Activated CD4-positive, CD25-positive, alpha-beta regulatory T cell treated with anti-CD3 and anti-CD28 coated beads, Interleukin-2, amount 50 U/mL, for 24 hours (primary cell): ENCODE measurements around the gene COG1.

ENCODE experiments used
- ATAC-seq, 2 donors: fragments of 150-1000 bp; cut with Tn5 transposase; one replicate each; pipeline ENCODE4 v1.10.0; 2021; ENCODE audit warnings: mild to moderate bottlenecking in 1 of 2, moderate library complexity in 1 of 2

Gene COG1

DNA sequence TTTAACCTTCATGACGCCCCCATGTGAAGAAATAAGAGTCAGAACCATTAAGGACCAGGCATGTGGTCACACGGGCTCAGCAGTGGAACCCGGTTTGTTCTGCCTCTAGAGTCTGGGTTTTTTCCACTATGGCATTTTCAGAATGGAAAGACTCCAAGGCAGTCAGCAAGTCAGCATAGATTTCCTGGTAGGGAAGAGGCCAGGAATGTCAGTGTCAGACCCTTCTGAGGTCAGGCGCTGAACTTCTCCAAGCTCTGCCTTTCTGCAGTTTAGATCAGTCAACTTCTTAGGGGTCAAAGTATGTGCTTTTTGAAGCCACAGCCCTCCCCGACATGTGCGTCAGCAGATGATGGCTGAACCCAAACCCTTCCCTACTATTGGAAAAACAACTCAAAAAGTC, 24.2 kb upstream of the COG1 start:
- ATAC-seq: no peak

DNA sequence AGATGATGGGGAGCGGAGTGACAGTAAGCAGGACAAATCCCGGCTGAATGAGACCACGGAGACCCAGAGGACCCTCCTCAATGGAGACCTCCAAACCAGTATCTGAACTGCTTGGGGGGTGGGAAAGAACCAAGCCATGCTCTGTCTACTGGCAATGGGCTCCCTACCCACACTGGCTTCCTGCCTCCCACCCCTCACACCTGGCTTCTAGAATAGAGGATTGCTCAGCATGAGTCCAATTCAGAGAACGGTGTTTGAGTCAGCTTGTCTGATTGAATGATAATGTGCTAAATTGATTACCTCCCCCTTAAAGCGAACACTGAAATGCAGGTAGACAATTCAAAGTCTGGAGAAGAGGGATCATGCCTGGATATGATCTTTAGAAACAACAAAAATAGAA, 22.5 kb upstream of the COG1 start:
- no peak for ATAC-seq

DNA sequence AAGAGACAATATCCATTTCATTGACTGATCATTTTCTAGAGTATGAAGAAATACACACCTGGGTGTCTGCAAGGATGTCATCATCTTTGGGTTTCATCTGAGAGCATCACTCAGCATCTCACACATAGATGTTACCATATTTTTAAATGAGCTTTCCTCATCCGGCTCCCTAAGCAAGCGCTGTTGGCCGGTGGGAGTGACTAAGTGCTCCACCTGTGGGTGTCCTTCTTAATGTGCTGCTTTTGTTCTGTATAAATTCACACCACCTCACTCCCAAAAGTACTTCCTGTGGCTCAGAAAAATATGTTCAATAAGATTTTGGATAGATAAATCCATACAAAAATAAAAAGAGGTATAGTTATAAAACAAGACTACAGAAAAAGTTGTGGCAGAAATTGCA, 20.6 kb upstream of the COG1 start:
- no peak for ATAC-seq

DNA sequence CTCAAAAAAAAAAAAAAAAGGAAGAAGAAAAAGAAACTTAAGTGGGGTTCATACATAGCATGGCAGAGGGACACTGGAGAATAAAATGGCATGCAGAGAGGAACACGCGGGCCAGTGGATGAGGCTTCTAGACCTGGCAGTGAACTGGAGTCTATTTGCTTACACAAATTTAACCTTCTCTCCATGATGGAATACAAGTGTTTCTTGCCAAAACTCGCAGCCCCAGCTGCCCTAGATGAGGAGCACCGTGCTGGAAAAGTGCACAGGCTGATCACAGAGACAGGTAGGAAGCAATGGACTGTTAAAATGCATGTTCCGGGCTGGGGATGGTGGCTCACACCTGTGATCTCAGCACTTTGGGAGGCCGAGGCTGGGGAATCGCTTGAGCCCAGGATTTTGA, 18.7 kb upstream of the COG1 start:
- no peak for ATAC-seq

DNA sequence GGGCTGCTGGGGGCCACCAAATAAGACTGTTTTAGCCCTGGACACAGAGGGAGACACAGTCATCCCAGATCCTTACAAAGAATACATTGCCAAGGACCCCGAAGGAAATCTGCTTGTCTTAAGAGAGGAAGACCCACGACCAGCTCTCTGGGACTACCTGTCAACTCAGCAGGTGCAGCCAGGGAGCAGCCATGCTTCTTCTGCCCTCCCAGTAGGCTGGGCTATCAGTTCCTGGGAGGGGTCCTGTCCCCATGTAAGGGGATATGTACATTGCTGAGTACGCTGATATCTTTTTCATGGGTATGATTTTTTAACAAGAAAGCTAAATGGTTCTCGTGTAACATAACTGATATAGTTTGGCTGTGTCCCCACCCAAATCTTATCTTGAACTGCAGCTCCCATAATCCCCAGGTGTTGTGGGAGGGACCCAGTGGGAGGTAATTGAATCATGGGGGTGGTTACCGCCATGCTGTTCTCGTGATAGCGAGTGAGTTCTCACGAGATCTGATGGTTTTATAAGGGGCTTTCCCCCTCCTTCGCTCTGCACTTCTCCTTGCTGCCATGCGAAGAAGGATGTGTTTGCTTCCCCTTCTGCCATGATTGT, 16.8 kb upstream of the COG1 start:
- ATAC-seq: no peak

DNA sequence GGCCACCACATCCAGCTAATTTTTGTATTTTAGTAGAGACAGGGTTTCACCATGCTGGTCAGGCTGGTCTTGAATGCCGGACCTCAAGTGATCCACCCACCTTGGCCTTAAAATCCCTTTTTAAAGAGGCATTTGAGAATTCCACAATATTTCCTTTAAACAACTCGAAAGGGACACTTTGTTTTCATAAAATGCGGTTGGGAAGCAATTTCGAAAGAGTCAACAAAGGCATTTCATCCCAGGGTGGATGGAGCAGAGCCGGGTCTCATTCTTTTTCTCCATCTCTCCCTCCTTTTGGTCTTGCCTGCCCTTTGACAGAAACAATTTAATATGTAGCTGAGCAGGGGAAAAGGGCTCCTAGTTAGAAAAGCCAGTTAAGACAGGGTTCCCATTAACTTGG, 13.5 kb upstream of the COG1 start:
- no peak for ATAC-seq

DNA sequence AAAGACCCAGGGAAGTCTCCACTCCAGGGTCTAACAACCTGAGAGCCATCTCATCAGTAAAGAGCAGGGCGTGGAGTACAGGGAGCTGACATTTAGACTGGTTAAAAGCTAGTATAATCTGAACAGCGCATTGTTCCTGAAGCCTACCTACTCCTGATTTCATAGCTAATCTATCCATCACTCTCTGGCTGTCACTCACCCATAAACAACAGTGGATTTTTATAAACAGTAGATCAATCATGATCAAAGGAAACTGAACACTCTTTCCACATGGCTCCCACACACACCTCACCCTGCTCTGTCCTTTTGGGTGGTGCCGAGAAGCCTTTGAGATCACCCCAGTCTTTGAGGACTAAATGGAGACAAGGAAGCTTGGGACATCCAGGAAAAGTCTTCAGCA, 13.0 kb upstream of the COG1 start:
- ATAC-seq: no peak

DNA sequence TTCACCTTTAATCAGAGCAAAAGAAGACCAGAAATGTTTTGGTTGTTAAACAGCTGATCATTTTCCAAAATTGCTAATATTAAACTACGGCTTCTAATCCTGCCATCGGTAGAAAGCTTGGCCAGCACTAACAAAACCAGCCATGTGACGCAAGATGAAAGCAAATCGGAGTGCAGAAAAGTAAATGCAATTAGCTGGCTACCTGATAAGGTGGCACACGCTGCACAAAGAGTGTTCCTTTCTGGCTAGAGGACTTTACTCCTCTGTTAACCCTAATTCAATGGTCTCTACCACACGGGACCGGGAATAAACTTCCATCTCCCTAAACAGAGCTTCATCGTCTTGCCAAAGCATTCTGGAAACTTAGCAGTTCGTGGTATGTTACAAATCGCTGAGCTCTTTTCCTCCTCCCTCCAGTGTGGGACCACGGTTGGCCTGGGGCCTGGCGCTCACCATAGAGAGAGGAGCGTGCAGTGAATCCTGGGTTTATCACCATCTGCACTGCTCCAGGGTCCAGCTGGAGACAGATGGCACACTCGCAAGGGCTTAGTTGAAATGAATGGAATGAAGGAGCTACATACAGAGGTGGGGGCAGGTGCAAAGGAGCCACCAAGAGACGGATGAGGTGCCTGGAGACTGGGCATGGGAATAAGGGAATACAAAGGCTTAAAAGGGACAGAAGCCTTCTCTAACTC, 10.1 kb upstream of the COG1 start:
- ATAC-seq: no peak

DNA sequence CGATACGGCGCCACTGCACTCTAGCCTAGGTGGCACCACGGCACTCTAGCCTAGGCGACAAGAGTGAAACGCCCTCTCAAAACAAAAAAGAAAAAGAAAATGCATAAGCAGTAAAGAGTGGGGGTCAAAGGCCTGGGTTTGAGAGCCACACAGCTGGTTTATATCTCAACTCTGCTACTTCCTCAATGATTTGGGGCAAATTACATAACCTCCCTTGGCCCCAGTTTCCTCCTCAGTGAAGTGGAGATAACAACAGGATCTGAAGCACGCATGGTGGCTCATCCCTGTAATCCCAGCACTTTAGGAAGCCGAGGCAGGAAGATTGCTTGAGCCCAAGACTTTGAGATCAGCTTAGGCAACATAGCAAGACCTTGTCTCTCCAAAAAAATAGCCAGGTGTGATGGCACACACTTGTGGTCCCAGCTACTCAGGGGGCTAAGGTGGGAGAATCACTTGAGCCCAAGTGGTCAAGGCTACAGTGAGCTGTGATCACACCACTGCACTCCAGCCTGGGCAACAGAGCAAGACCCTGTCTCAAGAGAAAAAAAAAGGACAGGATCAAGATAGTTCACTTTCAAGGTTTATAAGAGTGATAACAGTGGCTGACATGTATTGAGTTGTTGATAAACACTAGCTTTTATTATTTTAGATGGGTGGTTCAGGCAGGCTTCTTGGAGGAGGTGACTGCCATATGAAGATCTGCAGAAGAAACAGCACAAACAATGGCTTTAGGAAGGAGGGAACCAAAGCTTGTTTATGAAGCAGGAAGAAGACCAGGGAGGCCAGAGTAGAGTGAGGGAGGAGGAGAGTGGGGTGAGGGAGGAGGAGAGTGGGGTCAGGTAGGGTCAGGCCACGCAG, 8.5 kb upstream of the COG1 start:
- no peak for ATAC-seq

DNA sequence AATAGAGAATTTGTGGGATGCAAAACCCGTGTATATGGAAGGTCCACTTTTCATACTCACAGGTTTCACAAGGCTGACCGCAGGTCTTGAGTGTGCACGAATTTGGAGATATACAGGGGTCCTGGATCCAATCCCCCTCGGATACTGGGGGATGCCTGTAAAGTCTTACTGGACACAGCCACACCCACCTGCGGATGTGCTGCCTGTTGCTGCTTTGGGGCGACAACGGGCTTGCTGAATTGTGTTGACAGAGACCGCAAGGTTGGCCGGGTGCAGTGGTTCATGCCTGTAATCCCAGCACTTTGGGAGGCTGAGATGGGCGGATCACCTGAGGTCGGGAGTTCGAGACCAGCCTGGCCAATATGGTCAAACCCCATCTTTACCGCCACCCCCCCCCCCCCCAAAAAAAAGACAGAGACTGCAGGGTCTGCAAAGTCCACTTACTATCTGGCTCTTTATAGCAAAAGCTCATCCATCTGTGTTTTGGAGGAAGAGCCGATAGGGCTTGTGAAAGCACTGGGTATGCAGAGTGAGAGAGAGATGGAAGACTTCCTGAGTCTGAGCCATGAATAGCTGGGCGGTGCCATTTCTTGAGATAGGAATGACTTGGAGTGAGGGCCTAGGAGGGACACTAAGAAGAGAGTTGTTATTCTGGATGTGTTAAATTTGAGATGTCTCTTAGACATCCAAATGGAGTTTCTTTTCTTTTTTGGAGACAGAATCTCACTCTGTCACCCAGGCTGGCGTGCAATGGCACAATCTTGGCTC, 6.4 kb upstream of the COG1 start:
- no peak for ATAC-seq

DNA sequence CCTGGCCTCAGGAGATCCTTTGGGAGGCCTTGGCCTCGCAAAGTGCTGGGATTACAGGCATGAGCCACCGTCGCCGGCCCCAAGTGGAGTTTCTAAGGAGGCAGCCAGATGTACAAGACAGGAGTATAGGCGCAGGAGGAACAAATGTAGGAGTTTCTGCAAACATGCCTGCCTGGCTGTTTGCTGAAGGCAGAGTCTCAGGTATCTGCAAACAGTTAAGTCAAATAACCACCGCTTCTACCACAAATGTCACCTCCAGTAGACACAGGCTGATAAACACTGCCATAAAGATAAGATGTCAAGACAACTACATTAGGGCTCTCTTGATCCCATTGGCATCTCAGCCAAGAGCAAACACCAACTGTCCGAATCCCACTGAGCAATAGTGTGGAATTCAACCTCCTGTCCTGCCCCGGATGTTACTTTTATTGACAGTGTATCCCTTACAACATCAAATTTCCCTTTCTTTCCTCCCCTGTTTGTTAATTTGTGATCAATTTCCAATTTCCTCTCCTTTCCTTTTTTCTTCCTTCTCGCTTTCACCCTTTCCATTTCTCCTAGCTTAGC, 5.6 kb upstream of the COG1 start:
- no peak for ATAC-seq

DNA sequence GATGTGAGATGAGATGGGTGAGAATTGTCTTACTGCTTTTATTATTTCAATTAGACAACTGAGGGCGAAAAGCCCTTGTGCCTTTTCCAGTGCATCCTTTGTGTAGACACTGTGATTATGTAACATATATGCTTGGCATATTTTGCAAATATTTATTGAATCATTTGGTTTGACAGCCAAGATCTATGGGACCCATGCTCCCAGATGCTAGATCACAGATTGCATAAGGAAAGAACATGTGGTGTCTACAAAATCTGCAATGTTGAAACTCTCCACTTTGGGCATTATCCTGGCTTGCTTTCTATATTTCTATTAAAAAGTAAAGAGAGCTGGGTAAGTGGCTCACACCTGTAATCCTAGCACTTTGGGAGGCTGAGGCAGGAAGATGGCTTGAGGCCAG, 4.8 kb upstream of the COG1 start:
- ATAC-seq: no peak

DNA sequence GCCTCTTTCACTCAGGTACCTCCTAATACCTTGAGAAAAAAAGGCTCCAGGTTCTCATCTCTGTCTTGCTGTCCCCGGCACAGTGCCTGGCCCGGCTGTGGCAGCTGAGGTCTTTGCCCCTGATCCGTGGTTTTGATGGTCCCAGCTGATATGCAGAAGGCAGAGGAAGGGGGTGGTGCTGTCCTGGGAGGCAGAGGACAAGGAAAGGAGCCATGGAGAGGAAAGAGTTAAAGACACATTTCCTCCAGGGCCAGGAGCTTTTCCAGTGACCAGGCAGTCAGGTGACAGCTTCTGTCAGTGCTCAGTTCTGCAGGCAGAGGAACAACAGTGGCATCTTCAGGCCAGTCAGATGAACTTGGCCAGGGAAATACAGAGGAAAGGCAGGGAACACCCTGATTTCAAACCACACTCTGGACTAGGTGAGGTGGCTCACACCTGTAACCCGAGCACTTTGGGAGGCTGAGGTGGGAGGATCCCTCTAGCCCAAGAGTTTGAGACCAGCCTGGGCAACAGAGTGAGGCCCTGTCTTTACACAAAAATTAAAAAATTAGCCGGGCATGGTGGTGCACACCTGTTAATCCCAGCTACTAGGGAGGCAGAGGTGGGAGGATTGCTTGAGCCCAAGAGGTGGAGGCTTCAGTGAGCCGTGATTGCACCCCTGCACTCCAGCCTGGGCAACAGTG, 3.3 kb upstream of the COG1 start:
- no peak for ATAC-seq

DNA sequence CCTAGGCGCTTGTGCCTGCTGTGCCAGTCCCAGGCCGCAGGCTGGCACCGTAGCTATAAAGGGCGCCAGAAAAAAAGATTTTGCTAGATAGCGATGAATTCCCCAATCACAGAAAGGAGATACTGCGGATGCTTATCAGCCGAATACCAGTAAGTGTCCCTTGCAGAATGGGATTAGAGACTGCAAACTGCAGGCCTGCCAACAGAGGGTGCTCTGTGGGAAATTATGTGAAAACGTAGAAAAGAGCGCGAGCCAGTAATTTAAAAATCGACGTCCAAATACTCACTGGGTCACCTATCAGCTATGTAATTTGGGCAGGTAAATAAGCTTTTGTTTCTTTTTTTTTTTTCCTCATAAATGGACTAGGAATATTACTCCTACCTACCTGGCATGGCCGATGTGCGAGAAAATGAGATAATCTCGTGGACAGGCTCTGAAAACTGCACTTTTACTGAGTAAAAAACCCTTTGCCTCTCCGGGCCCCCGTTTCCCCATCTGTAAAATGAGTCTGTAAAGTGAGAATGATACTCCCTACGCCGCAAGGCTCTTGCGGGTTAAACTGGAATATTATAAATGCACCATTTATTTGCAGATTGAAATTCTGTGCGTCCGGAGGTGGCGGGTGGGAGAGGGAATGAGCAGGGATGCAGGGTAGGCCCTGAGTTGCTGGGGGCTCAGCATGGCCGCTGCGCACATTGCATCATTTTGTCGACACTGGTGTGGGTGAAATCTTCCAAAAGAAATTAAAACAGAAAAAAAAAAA, 1.2 kb upstream of the COG1 start:
- peak in 1 of 2 donors; percentile 14 for ATAC-seq

DNA sequence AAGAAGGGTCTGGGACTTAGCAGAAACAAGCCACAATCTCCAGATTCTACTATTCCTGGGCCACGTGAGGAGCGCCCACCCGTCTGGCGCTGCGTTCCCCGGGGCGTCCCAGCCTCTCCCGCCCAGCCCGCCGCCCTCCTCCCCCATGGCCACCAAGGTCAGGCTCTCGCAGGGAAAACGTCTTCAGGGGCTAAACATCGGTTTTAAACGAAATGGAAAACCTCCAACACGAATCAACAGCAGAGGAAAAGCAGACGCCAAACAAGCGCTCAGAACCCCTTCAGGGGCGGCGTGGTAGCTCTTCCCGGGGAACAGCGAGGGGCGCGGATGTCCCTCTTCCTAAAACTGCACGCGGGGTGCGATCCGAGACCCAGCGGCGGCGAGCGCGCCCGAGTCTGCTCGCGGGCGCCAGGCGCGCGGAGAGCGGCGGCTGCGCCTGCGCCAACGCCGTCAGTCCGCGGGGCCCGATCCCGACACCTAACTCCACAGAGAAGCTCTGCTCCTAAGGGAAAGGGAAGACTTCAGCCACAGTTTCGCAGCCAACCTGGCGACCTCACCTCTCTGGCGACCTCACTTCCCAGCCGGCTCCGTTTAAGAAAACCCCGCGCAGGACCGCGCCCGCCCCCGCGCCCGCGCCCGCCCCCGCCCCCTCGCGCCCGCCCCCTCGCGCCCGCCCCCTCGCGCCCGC, 505 bp upstream of the COG1 start:
- ATAC-seq: peak; percentile 72 to 73

DNA sequence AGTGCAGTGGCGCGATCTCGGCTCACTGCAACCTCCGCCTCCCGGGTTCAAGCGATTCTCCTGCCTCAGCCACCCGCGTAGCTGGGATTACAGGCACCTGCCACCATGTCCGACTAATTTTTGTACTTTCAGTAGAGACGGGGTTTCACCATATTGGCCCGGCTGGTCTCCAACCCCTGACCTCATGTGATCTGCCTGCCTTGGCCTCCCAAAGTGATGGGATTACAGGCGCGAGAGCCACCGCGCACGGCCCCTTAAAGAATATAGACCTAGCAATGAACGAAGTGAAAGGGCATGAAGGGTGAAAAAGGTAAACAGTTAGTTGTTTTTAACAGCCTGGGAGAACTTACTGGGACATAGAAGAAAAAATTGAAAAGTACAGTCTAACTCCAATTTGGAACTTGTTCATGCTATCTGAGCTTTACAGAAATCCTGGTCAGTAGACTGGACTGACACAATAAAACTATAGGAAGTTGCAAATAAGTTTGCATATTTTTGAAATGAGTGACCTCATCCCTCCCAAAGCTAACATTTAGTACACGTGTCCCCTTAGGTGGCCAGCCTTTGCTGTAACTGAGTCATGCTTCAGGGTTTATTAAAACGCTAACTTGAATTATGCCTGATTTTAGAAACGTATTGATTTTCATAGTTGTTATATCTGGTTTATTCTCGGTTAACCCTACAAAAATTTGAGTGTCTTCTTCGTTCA, 1.8 kb downstream of the COG1 start:
- ATAC-seq: no peak

DNA sequence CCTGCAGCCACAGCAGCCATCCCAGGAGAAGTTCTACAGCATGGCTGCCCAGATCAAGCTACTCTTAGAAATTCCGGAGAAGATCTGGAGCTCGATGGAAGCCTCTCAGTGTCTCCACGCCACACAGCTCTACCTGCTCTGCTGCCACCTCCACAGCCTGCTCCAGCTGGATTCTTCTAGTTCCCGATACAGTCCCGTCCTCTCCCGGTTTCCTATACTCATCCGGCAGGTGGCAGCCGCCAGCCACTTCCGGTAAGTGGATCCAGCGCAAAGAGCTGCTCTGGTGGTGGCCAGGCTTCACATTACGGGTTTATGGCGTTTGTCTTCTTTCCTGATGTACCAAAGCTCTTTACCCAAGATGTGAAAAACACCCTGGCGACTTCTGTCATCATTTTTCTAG, 3.6 kb downstream of the COG1 start:
- no peak for ATAC-seq

DNA sequence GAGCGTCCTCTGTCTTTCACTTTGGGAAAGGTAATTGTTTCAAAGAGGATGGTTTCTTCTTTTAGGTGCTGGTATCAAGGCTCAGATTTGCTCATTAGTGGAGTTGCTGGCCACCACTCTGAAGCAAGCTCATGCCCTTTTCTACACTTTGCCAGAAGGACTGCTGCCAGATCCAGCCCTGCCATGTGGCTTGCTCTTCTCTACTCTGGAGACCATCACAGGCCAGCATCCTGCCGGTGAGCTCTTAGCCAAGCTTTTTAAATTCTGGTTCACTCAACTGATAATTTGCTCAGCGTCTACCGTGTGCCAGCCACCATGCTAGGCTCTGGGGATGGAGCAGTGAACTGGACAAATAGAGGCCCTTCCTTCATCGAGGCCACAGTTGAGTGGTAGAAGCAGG, 4.3 kb downstream of the COG1 start:
- ATAC-seq: no peak

DNA sequence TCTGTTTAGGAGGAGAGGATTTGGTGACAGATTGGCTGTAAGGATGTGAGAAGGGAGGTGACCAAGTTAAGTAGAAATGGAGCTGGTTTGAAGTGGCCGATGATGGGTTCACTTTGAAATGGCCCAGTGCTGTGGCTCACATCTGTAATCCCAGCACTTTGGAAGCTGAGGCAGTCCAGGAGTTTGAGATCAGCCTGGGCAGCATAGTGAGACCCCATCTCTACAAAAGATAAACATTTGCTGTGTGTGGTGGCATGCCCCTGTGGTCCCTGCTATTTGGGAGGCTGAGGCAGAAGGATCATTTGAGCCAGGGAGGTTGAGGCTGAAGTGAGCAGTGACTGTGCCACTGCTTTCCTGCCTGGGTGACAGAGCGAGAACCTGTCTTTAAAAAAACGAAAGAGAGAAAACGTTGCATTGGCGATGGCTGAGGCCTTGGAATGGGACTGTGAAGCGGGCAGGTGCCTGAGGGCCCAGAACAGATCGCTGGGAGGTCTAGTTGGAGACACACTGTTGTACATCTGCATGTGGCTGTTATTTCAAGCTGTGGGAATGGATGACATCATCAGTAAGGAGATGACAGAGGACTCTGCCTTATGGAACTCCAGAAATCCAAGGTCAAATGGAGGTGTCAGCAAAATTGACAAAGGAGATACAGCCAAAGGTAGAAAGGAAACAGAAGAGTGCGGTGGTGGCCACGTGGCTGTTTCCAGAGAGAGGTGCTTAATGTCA, 5.5 kb downstream of the COG1 start:
- ATAC-seq: no peak

DNA sequence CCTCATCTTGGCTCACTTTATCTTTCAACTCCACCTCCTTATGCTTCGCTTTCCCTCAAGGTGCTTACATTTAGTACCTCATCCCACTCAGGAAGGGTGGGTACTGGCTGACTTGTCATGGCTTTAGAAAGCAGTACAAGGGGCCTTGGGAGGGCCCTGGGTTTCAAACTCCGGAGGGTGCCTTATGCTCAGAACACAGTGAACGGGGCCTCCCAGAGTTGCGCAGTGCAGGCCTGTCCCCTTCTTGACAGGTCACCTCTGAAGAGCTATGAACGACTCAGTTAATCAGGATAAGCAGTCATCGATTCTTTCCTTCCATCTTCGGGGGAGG, 6.0 kb downstream of the COG1 start:
- no peak for ATAC-seq
